Tibial artery (tissue), 4 donors: Measurements from ENCODE around the gene EPN3.

Experiments used
- DNase-seq, 2 donors: peaks; one replicate each; pipeline ENCODE4 v3.0.0-alpha.2; 2019
- H3K27ac ChIP-seq, 2 donors: fragments of 200-600 bp; sonication (generic) in 1 of 2; 1 replicate in 1 of 2; 2 replicates in 1 of 2; pipeline ENCODE4 v1.5.1; 2018 to 2019; ENCODE audit warnings: mild to moderate bottlenecking in 1 of 2
- H3K27me3 ChIP-seq, 2 donors: fragments of 200-600 bp; sonication (generic) in 1 of 2; one replicate each; pipeline versions ENCODE4 v1.5.1 to v1.6.0; 2016 to 2019
- H3K36me3 ChIP-seq, 3 donors: fragments of 200-600 bp; sonication (generic) in 2 of 3; one replicate each; pipeline ENCODE4 v1.5.1; 2016 to 2019; ENCODE audit warnings: mild to moderate bottlenecking in 2 of 3
- H3K4me1 ChIP-seq, 4 donors: fragments of 200-600 bp; sonication (generic) in 2 of 4; 1 replicate in 3 of 4; 2 replicates in 1 of 4; pipeline ENCODE4 v1.5.1; 2016 to 2019
- H3K4me3 ChIP-seq, 2 donors: fragments of 200-600 bp; sonication (generic) in 1 of 2; 1 replicate in 1 of 2; 2 replicates in 1 of 2; pipeline ENCODE4 v1.5.1; 2018 to 2019; ENCODE audit warnings: mild to moderate bottlenecking in 2 of 2
- H3K9me3 ChIP-seq, 3 donors: fragments of 200-600 bp; sonication (generic) in 1 of 3; one replicate each; pipeline ENCODE4 v1.5.1; 2016 to 2019
- CTCF ChIP-seq, 2 experiments: fragments of 200-600 bp in 1 of 2; fragments of 450-650 bp in 1 of 2; IDR thresholded peaks; one replicate each; pipeline ENCODE4 v1.5.1; 2017 to 2019; ENCODE audit warnings: antibody characterized with exemption in 2 of 2, mild to moderate bottlenecking in 1 of 2, moderate library complexity in 1 of 2
- intact Hi-C: fragments of 100-400 bp; cut with DNase I; formaldehyde crosslinking; loops from one replicate; pipeline ENCODE4 v1.15.0; 2023; ENCODE audit warnings: low total_unique reads

The EPN3 gene

GRCh38 chr17:50513495-50513894 is 19.0 kb upstream of the EPN3 start:
- Histone ChIP-seq H3K9me3 (no peaks in the 10 kb centered on the region), H3K27me3 (no peaks in the 10 kb centered on the region), H3K4me1 (peaks cover 0 to 13% (median 4%) of the 10 kb centered on the region in 4 donors), H3K4me3 (no peak overlapping the region), H3K27ac (no peak overlapping the region), H3K36me3 (no peaks in the 10 kb centered on the region)
- DNase-seq: no peak
- TF ChIP-seq CTCF (IDR thresholded peaks at IDR 0.05): no peak
- intact Hi-C loops: no loop called here

GRCh38 chr17:50514388-50514787 is 18.1 kb upstream of the EPN3 start:
- no peak for TF ChIP-seq CTCF (IDR thresholded peaks at IDR 0.05)
- H3K27ac ChIP-seq: no peak overlapping the region
- peaks cover 0 to 6% (median 0%) of the 10 kb centered on the region in 4 donors for H3K4me1 ChIP-seq
- no peaks in the 10 kb centered on the region for H3K9me3 ChIP-seq
- no peak for DNase-seq
- H3K36me3 ChIP-seq: no peaks in the 10 kb centered on the region
- H3K4me3 ChIP-seq: no peak overlapping the region
- intact Hi-C loops: no loop called here
- H3K27me3 ChIP-seq: no peaks in the 10 kb centered on the region

GRCh38 chr17:50514936-50515702 is 17.4 kb upstream of the EPN3 start:
- no peak overlapping the region for H3K27ac ChIP-seq
- H3K4me3 ChIP-seq: no peak overlapping the region
- no peaks in the 10 kb centered on the region for H3K27me3 ChIP-seq
- H3K36me3 ChIP-seq: no peaks in the 10 kb centered on the region
- no peak for TF ChIP-seq CTCF (IDR thresholded peaks at IDR 0.05)
- no peaks in the 10 kb centered on the region for H3K9me3 ChIP-seq
- H3K4me1 ChIP-seq: peaks cover 0 to 6% (median 0%) of the 10 kb centered on the region in 4 donors
- intact Hi-C loops: no loop called here
- peak in 1 of 2 donors; percentile 57 for DNase-seq

GRCh38 chr17:50517011-50517410 is 15.5 kb upstream of the EPN3 start:
- no peak for DNase-seq
- no peaks in the 10 kb centered on the region for H3K27me3 ChIP-seq
- intact Hi-C loops: no loop called here
- H3K4me1 ChIP-seq: peaks cover 0 to 6% (median 0%) of the 10 kb centered on the region in 4 donors
- no peak overlapping the region for H3K4me3 ChIP-seq
- no peak for TF ChIP-seq CTCF (IDR thresholded peaks at IDR 0.05)
- H3K27ac ChIP-seq: no peak overlapping the region
- no peaks in the 10 kb centered on the region for H3K36me3 ChIP-seq
- H3K9me3 ChIP-seq: no peaks in the 10 kb centered on the region

- Histone ChIP-seq H3K9me3 (no peaks in the 10 kb centered on the region), H3K27me3 (no peaks in the 10 kb centered on the region), H3K4me3 (no peak overlapping the region), H3K4me1 (peaks cover 0 to 6% (median 0%) of the 10 kb centered on the region in 4 donors), H3K36me3 (no peaks in the 10 kb centered on the region), H3K27ac (no peak overlapping the region)
- intact Hi-C loops: no loop called here
- TF ChIP-seq CTCF (IDR thresholded peaks at IDR 0.05): no peak
- DNase-seq: no peak
Measured at GRCh38 chr17:50517504-50518383, 14.8 kb upstream of the EPN3 start.
